ENCODE results near the gene ZNF511.

Gene ZNF511

GRCh38 chr10:133282846-133283390 is 25.8 kb upstream of the ZNF511 start:
- TF ChIP-seq TEAD4 (IDR thresholded peaks at IDR 0.05) (no peak), FOXM1 (IDR thresholded peaks at IDR 0.05; ENCODE audit: borderline replicate concordance, low read depth) (no peak), MAX (IDR thresholded peaks at IDR 0.05) (no peak), CREB1 (IDR thresholded peaks at IDR 0.05; ENCODE audit: low read depth) (no peak), USF1 (IDR thresholded peaks at IDR 0.05) (no peak), EP300 (IDR thresholded peaks at IDR 0.05; ENCODE audit: borderline replicate concordance) (no peak), TAF1 (IDR thresholded peaks at IDR 0.05; ENCODE audit: low read depth) (no peak), REST (IDR thresholded peaks at IDR 0.05; ENCODE audit: low read depth) (no peak), EGR1 (IDR thresholded peaks at IDR 0.05) (no peak), CEBPB (IDR thresholded peaks at IDR 0.05) (no peak), ZBTB7A (IDR thresholded peaks at IDR 0.05; ENCODE audit: low read depth) (no peak), RAD21 (IDR thresholded peaks at IDR 0.05; ENCODE audit: low read depth) (no peak), TCF12 (IDR thresholded peaks at IDR 0.05; ENCODE audit: low read depth) (no peak), NFIC (IDR thresholded peaks at IDR 0.05) (no peak), YY1 (IDR thresholded peaks at IDR 0.05; ENCODE audit: low read depth) (no peak)

GRCh38 chr10:133283931-133284330 is 24.8 kb upstream of the ZNF511 start:
- no peak for TF ChIP-seq RAD21 (IDR thresholded peaks at IDR 0.05; ENCODE audit: low read depth)
- no peak for TF ChIP-seq CREB1 (IDR thresholded peaks at IDR 0.05; ENCODE audit: low read depth)
- TF ChIP-seq YY1 (IDR thresholded peaks at IDR 0.05; ENCODE audit: low read depth): no peak
- no peak for TF ChIP-seq REST (IDR thresholded peaks at IDR 0.05; ENCODE audit: low read depth)
- no peak for TF ChIP-seq NFIC (IDR thresholded peaks at IDR 0.05)
- no peak for TF ChIP-seq EP300 (IDR thresholded peaks at IDR 0.05; ENCODE audit: borderline replicate concordance)
- TF ChIP-seq TEAD4 (IDR thresholded peaks at IDR 0.05): no peak
- no peak for TF ChIP-seq FOXM1 (IDR thresholded peaks at IDR 0.05; ENCODE audit: borderline replicate concordance, low read depth)
- TF ChIP-seq ZBTB7A (IDR thresholded peaks at IDR 0.05; ENCODE audit: low read depth): no peak
- TF ChIP-seq TCF12 (IDR thresholded peaks at IDR 0.05; ENCODE audit: low read depth): no peak
- TF ChIP-seq USF1 (IDR thresholded peaks at IDR 0.05): no peak
- no peak for TF ChIP-seq TAF1 (IDR thresholded peaks at IDR 0.05; ENCODE audit: low read depth)
- no peak for TF ChIP-seq MAX (IDR thresholded peaks at IDR 0.05)
- TF ChIP-seq EGR1 (IDR thresholded peaks at IDR 0.05): no peak

GRCh38 chr10:133285217-133285616 is 23.5 kb upstream of the ZNF511 start:
- TF ChIP-seq FOXM1 (IDR thresholded peaks at IDR 0.05; ENCODE audit: borderline replicate concordance, low read depth) (no peak), CREB1 (IDR thresholded peaks at IDR 0.05; ENCODE audit: low read depth) (no peak), REST (IDR thresholded peaks at IDR 0.05; ENCODE audit: low read depth) (no peak), TEAD4 (IDR thresholded peaks at IDR 0.05) (no peak), TAF1 (IDR thresholded peaks at IDR 0.05; ENCODE audit: low read depth) (no peak), ZBTB7A (IDR thresholded peaks at IDR 0.05; ENCODE audit: low read depth) (no peak), EGR1 (IDR thresholded peaks at IDR 0.05) (no peak), MAX (IDR thresholded peaks at IDR 0.05) (no peak)

- no peak for TF ChIP-seq REST (IDR thresholded peaks at IDR 0.05; ENCODE audit: low read depth)
- no peak for TF ChIP-seq USF1 (IDR thresholded peaks at IDR 0.05)
These were observed 22.3 kb upstream of the ZNF511 start for GRCh38 chr10:133286366-133286765.
